NT2/D1 (cell line): ENCODE measurements around the gene MAPK11.

ENCODE experiments used
- DNase-seq: peaks from one replicate; pipeline ENCODE4 v3.0.0-alpha.2; 2011; ENCODE audit warnings: low read depth, low spot score
- H3K27me3 ChIP-seq: 2 replicates; pipeline ENCODE4 v1.6.0; 2011; ENCODE audit warnings: mild to moderate bottlenecking; ENCODE audit not compliant: insufficient read length, insufficient read depth
- H3K36me3 ChIP-seq: 2 replicates; pipeline ENCODE4 v1.6.1; 2011; ENCODE audit warnings: mild to moderate bottlenecking, low read length, mixed read lengths; ENCODE audit not compliant: insufficient read depth, insufficient read length
- H3K4me1 ChIP-seq: 2 replicates; pipeline ENCODE4 v1.5.1; 2011; ENCODE audit not compliant: insufficient read depth, insufficient read length
- H3K4me3 ChIP-seq: 2 replicates; pipeline ENCODE4 v1.5.1; 2011; ENCODE audit warnings: low read depth; ENCODE audit not compliant: insufficient read length
- H3K9ac ChIP-seq: 2 replicates; pipeline ENCODE4 v1.6.0; 2011; ENCODE audit warnings: low read depth; ENCODE audit not compliant: insufficient read length
- H3K9me3 ChIP-seq: 2 replicates; pipeline ENCODE4 v1.5.1; 2011; ENCODE audit warnings: mild to moderate bottlenecking, low read length; ENCODE audit not compliant: insufficient read depth
- SUZ12 ChIP-seq: IDR thresholded peaks from 2 replicates; pipeline ENCODE4 v1.6.1; 2011; ENCODE audit not compliant: insufficient read length, insufficient read depth; ENCODE audit errors: extremely low read depth
- YY1 ChIP-seq: IDR thresholded peaks from 2 replicates; pipeline ENCODE4 v1.6.1; 2011; ENCODE audit not compliant: insufficient read length, insufficient read depth
- ZNF274 ChIP-seq: IDR thresholded peaks from 2 replicates; pipeline ENCODE4 v1.6.1; 2011; ENCODE audit warnings: mild to moderate bottlenecking, low read depth, low read length

The MAPK11 gene

GRCh38 chr22:50303515-50303847 is 33.3 kb upstream of the MAPK11 start:
- TF ChIP-seq ZNF274 (no peak), SUZ12 (no peak), YY1 (no peak)
- Histone ChIP-seq H3K4me1 (peaks cover 32% of the 10 kb centered on the region), H3K9ac (peak overlapping the region; percentile 56), H3K9me3 (no peaks in the 10 kb centered on the region), H3K36me3 (peaks cover 17% of the 10 kb centered on the region), H3K4me3 (no peak overlapping the region), H3K27me3 (no peaks in the 10 kb centered on the region)
- no peak for DNase-seq

- Histone ChIP-seq H3K36me3 (peaks cover 19% of the 10 kb centered on the region), H3K4me3 (no peak overlapping the region), H3K4me1 (peaks cover 25% of the 10 kb centered on the region), H3K9me3 (no peaks in the 10 kb centered on the region), H3K27me3 (no peaks in the 10 kb centered on the region), H3K9ac (no peak overlapping the region)
- DNase-seq = no peak
- no peak for TF ChIP-seq SUZ12
- no peak for TF ChIP-seq ZNF274
- TF ChIP-seq YY1 = no peak
Measured at GRCh38 chr22:50302564-50302963, 32.4 kb upstream of the MAPK11 start.

GRCh38 chr22:50302041-50302541 is 31.9 kb upstream of the MAPK11 start:
- Histone ChIP-seq H3K9ac (no peak overlapping the region), H3K9me3 (no peaks in the 10 kb centered on the region), H3K4me1 (peaks cover 30% of the 10 kb centered on the region), H3K27me3 (no peaks in the 10 kb centered on the region), H3K36me3 (peaks cover 19% of the 10 kb centered on the region), H3K4me3 (no peak overlapping the region)
- DNase-seq = no peak
- TF ChIP-seq ZNF274 (no peak), SUZ12 (no peak)

- no peak overlapping the region for H3K4me3 ChIP-seq
- H3K4me1 ChIP-seq = peaks cover 35% of the 10 kb centered on the region
- no peaks in the 10 kb centered on the region for H3K9me3 ChIP-seq
- no peak for DNase-seq
- no peak overlapping the region for H3K9ac ChIP-seq
- H3K27me3 ChIP-seq = no peaks in the 10 kb centered on the region
- peaks cover 19% of the 10 kb centered on the region for H3K36me3 ChIP-seq
- TF ChIP-seq YY1 = no peak
- no peak for TF ChIP-seq SUZ12
- no peak for TF ChIP-seq ZNF274
Measured at GRCh38 chr22:50301581-50301991, 31.4 kb upstream of the MAPK11 start.

- TF ChIP-seq SUZ12 (no peak), ZNF274 (no peak), YY1 (no peak)
- H3K4me1 ChIP-seq = peaks cover 34% of the 10 kb centered on the region
- DNase-seq = no peak
- no peak overlapping the region for H3K9ac ChIP-seq
- peaks cover 19% of the 10 kb centered on the region for H3K36me3 ChIP-seq
- H3K27me3 ChIP-seq = no peaks in the 10 kb centered on the region
- no peaks in the 10 kb centered on the region for H3K9me3 ChIP-seq
- H3K4me3 ChIP-seq = no peak overlapping the region
Measured at GRCh38 chr22:50300620-50301257, 30.6 kb upstream of the MAPK11 start.

- Histone ChIP-seq H3K36me3 (peaks cover 17% of the 10 kb centered on the region), H3K9ac (no peak overlapping the region), H3K4me1 (peaks cover 27% of the 10 kb centered on the region), H3K9me3 (no peaks in the 10 kb centered on the region), H3K4me3 (peak overlapping the region; percentile 26), H3K27me3 (no peaks in the 10 kb centered on the region)
- TF ChIP-seq YY1 = no peak
- TF ChIP-seq SUZ12 = no peak
- TF ChIP-seq ZNF274 = no peak
- no peak for DNase-seq
Measured at GRCh38 chr22:50299785-50300619, 29.8 kb upstream of the MAPK11 start.
